Tibial nerve (tissue), 4 donors: ENCODE measurements around the gene NMNAT3.

Experiments
- EP300 ChIP-seq, 2 donors: sonication (generic); formaldehyde crosslinking; IDR thresholded peaks; one replicate each; pipeline ENCODE4 v1.6.1; 2017; ENCODE audit warnings: antibody characterized with exemption in 2 of 2, mild to moderate bottlenecking in 1 of 2
- POLR2A ChIP-seq, 2 donors: fragments of 450-650 bp; IDR thresholded peaks; one replicate each; pipeline ENCODE4 v1.6.1; 2017; ENCODE audit warnings: antibody characterized with exemption in 2 of 2, mild to moderate bottlenecking in 2 of 2, moderate library complexity in 2 of 2
- TF ChIP-seq, protein P1 (sequence below), 5 experiments: fragments of 200-600 bp in 3 of 5; fragments of 450-650 bp in 2 of 5; sonication (generic) in 3 of 5; IDR thresholded peaks; one replicate each; pipeline ENCODE4 v1.5.1; 2016 to 2019; ENCODE audit warnings: antibody characterized with exemption in 5 of 5, mild to moderate bottlenecking in 3 of 5, moderate library complexity in 2 of 5

DNA sequence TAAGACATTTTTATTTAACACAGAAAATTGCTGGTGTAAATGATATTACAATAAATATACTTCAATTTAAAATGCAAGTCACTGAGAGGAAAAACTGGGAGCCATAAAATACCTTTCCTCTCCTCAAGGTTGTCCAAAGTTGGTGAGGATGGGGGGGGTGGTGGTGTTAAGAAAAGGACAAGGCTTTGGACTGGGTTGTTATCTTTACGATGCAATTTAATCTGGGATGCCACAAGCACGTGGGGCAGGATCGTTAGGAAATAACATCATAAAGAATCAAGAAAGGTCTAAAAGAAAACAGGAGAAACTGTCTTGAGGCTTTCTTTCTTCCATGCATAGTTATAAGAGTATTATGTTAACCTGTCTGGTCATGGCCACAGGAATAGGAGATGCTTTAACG is 66.9 kb downstream of the NMNAT3 start:
- TF ChIP-seq POLR2A (IDR thresholded peaks at IDR 0.05): no peak
- TF ChIP-seq, protein P1, sequence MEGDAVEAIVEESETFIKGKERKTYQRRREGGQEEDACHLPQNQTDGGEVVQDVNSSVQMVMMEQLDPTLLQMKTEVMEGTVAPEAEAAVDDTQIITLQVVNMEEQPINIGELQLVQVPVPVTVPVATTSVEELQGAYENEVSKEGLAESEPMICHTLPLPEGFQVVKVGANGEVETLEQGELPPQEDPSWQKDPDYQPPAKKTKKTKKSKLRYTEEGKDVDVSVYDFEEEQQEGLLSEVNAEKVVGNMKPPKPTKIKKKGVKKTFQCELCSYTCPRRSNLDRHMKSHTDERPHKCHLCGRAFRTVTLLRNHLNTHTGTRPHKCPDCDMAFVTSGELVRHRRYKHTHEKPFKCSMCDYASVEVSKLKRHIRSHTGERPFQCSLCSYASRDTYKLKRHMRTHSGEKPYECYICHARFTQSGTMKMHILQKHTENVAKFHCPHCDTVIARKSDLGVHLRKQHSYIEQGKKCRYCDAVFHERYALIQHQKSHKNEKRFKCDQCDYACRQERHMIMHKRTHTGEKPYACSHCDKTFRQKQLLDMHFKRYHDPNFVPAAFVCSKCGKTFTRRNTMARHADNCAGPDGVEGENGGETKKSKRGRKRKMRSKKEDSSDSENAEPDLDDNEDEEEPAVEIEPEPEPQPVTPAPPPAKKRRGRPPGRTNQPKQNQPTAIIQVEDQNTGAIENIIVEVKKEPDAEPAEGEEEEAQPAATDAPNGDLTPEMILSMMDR (IDR thresholded peaks at IDR 0.05): no peak
- TF ChIP-seq EP300 (IDR thresholded peaks at IDR 0.05): no peak
